ENCODE results near the gene ANKRD63. TPM values are rescaled to one million over a fixed set of nuclear protein-coding genes. Genes with fewer than 3 reads are reported as not detected.

ANKRD63 gene
- total RNA-seq, 4 donors from 2014 or later = not detected

- peaks cover 25% of the 10 kb centered on the region for H3K27me3 ChIP-seq
- TF ChIP-seq POLR2A (IDR thresholded peaks at IDR 0.05) (no peak), EP300 (IDR thresholded peaks at IDR 0.05; ENCODE audit: low read depth) (no peak), POLR2AphosphoS5 (IDR thresholded peaks at IDR 0.05) (no peak), CTCF (IDR thresholded peaks at IDR 0.05) (no peak)
- intact Hi-C loops (cut with DNase I; ENCODE audit: low total_unique reads) (no loop called here), in situ Hi-C loops (cut with MboI; ENCODE audit: low pct_ligation_motif_present in 1 of 4, low pct_unique_long_range_greater_than_20kb in 1 of 4, low sequenced_read_pairs in 3 of 4) (no loop called here)
- H3K9me3 ChIP-seq = no peaks in the 10 kb centered on the region
- no peak overlapping the region for H3K4me3 ChIP-seq
- no peak overlapping the region for H3K27ac ChIP-seq
- H3K36me3 ChIP-seq = no peaks in the 10 kb centered on the region
- DNase-seq = no peak
- H3K4me1 ChIP-seq = peaks cover 0 to 14% (median 5%) of the 10 kb centered on the region in 4 donors
- WGBS, 2 donors (ENCODE audit: low coverage in 1 of 2) = 79% methylated on average over 18 of the region's 19 CpGs; no CpG with 5 or more reads in 1 of the 2 donors
These were observed 42.9 kb downstream of the ANKRD63 start for GRCh38 chr15:40239693-40240618.

GRCh38 chr15:40239404-40239692 lies 43.5 kb downstream of the ANKRD63 start:
- no peak for TF ChIP-seq POLR2AphosphoS5 (IDR thresholded peaks at IDR 0.05)
- intact Hi-C loops (cut with DNase I; ENCODE audit: low total_unique reads) = no loop called here
- Histone ChIP-seq H3K4me3 (peak overlapping the region in 2 of 4 donors; percentile 26 to 34), H3K9me3 (no peaks in the 10 kb centered on the region), H3K27me3 (peaks cover 25% of the 10 kb centered on the region), H3K4me1 (peaks cover 0 to 14% (median 5%) of the 10 kb centered on the region in 4 donors), H3K27ac (no peak overlapping the region), H3K36me3 (no peaks in the 10 kb centered on the region)
- no peak for DNase-seq
- WGBS, 2 donors (ENCODE audit: low coverage in 1 of 2) = 49% methylated on average over 5 of the region's 5 CpGs; no CpG with 5 or more reads in 1 of the 2 donors
- in situ Hi-C loops (cut with MboI; ENCODE audit: low pct_ligation_motif_present in 1 of 4, low pct_unique_long_range_greater_than_20kb in 1 of 4, low sequenced_read_pairs in 3 of 4) = no loop called here

GRCh38 chr15:40238532-40239403 lies 44.1 kb downstream of the ANKRD63 start, which contains the start of gene PAK6:
Gene PAK6 (plus strand): TSS chr15:40239063. CDS start chr15:40264786, 25,723 bp downstream.
- H3K36me3 ChIP-seq = no peaks in the 10 kb centered on the region
- WGBS, 2 donors (ENCODE audit: low coverage in 1 of 2) = 13% methylated on average over 8 to 24 of the region's 39 CpGs
- no peaks in the 10 kb centered on the region for H3K9me3 ChIP-seq
- H3K27ac ChIP-seq = no peak within 1 kb of the TSS
- peak within 1 kb of the TSS in 2 of 4 donors; percentile 26 to 34 for H3K4me3 ChIP-seq
- peaks cover 24% of the 10 kb centered on the region for H3K27me3 ChIP-seq
- TF ChIP-seq EP300 (IDR thresholded peaks at IDR 0.05; ENCODE audit: low read depth) (no peak), POLR2A (IDR thresholded peaks at IDR 0.05) (no peak), CTCF (IDR thresholded peaks at IDR 0.05) (no peak), POLR2AphosphoS5 (IDR thresholded peaks at IDR 0.05) (no peak)
- DNase-seq = peak; percentile 46
- intact Hi-C loops (cut with DNase I; ENCODE audit: low total_unique reads) (no loop called here), in situ Hi-C loops (cut with MboI; ENCODE audit: low pct_ligation_motif_present in 1 of 4, low pct_unique_long_range_greater_than_20kb in 1 of 4, low sequenced_read_pairs in 3 of 4) (no loop called here)
- peaks cover 0 to 14% (median 5%) of the 10 kb centered on the region in 4 donors for H3K4me1 ChIP-seq

- H3K4me3 ChIP-seq = no peak overlapping the region
- TF ChIP-seq POLR2AphosphoS5 (IDR thresholded peaks at IDR 0.05) = no peak
- no peak for TF ChIP-seq POLR2A (IDR thresholded peaks at IDR 0.05)
- no peak for TF ChIP-seq EP300 (IDR thresholded peaks at IDR 0.05; ENCODE audit: low read depth)
- TF ChIP-seq CTCF (IDR thresholded peaks at IDR 0.05) = no peak
- DNase-seq = no peak
- intact Hi-C loops (cut with DNase I; ENCODE audit: low total_unique reads) = no loop called here
- in situ Hi-C loops (cut with MboI; ENCODE audit: low pct_ligation_motif_present in 1 of 4, low pct_unique_long_range_greater_than_20kb in 1 of 4, low sequenced_read_pairs in 3 of 4) = no loop called here
- H3K27ac ChIP-seq = no peak overlapping the region
- 77 to 94% methylated on average over 2 to 4 of the region's 4 CpGs for WGBS, 2 donors (ENCODE audit: low coverage in 1 of 2)
- peaks cover 22% of the 10 kb centered on the region for H3K27me3 ChIP-seq
- no peaks in the 10 kb centered on the region for H3K36me3 ChIP-seq
- no peaks in the 10 kb centered on the region for H3K9me3 ChIP-seq
- peaks cover 0 to 20% (median 5%) of the 10 kb centered on the region in 4 donors for H3K4me1 ChIP-seq
These were observed 47.5 kb downstream of the ANKRD63 start for GRCh38 chr15:40235201-40235885.
